ENCODE data around the gene CYB561D2.

GRCh38 chr3:50337175-50337861 is 13.3 kb upstream of the CYB561D2 start:
- TF ChIP-seq CTCF (IDR thresholded peaks at IDR 0.05) (no peak), POLR2A (IDR thresholded peaks at IDR 0.05; ENCODE audit: low read depth) (peak; percentile 81), POLR2AphosphoS5 (IDR thresholded peaks at IDR 0.05) (peak; percentile 99), EP300 (IDR thresholded peaks at IDR 0.05) (no peak)

All from esophagus muscularis mucosa (tissue), 4 donors.